ENCODE results near the gene OFD1.
A peak's percentile ranks its signal among the peaks of the same experiment; 100 is the strongest.

OFD1 gene

GRCh38 chrX:13691841-13692371 is 42.6 kb upstream of the OFD1 start:
- Histone ChIP-seq H3K4me3 (ENCODE audit: low read length) (no peak overlapping the region), H3K27me3 (ENCODE audit: low read depth, low read length) (no peaks in the 10 kb centered on the region), H3K4me2 (ENCODE audit: low read length) (0 out of 2 replicates have a peak overlapping the region, but pooled peaks have one; percentile 2), H3K79me2 (ENCODE audit: low read length) (peaks cover 81% of the 10 kb centered on the region), H3K4me1 (ENCODE audit: low read length) (peaks cover 63% of the 10 kb centered on the region), H2AFZ (ENCODE audit: low read depth, low read length) (no peak overlapping the region), H3K36me3 (replicated peaks; ENCODE audit: low read depth, low read length) (peaks cover 2% of the 10 kb centered on the region), H4K20me1 (ENCODE audit: insufficient read depth, low read length) (peaks cover 46% of the 10 kb centered on the region), H3K27ac (ENCODE audit: low read length) (no peak overlapping the region), H3K9ac (ENCODE audit: low read length) (no peak overlapping the region), H3K9me3 (ENCODE audit: insufficient read depth, low read length) (no peaks in the 10 kb centered on the region)
- no peak for TF ChIP-seq EZH2phosphoT487 (IDR thresholded peaks at IDR 0.05; ENCODE audit: low read depth)
- no peak for TF ChIP-seq CTCF (IDR thresholded peaks at IDR 0.05; ENCODE audit: low read depth, low read length)

DNA sequence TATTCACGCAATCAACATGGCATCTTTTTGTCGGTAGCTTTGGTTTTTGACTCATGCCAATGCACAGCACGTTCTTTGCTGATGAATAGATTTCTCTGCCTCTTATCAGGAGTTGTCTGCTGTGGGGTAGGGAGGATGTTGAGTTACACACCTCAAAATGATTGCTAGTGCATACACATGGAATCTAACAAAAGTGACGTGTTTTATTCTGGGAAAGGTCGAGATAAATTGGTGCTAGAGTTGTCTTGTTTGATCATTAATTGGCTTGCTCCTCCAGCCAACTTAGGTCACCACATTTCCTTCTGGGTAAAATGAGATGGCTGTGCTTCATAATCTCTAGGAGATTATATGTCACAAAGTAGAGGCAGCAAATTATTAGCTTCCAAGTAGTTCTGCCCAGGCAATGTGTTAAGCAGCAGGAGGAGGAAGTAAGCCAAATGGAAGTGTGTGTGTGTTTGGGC is 41.7 kb upstream of the OFD1 start:
- Histone ChIP-seq H3K4me2 (ENCODE audit: low read length) (peak overlapping the region; percentile 56), H3K36me3 (replicated peaks; ENCODE audit: low read depth, low read length) (peaks cover 2% of the 10 kb centered on the region), H2AFZ (ENCODE audit: low read depth, low read length) (no peak overlapping the region), H3K4me1 (ENCODE audit: low read length) (peaks cover 63% of the 10 kb centered on the region), H3K27ac (ENCODE audit: low read length) (no peak overlapping the region), H4K20me1 (ENCODE audit: insufficient read depth, low read length) (peaks cover 51% of the 10 kb centered on the region), H3K4me3 (ENCODE audit: low read length) (peak overlapping the region; percentile 25; the same call in 1 of the 2 replicates), H3K27me3 (ENCODE audit: low read depth, low read length) (no peaks in the 10 kb centered on the region), H3K79me2 (ENCODE audit: low read length) (peaks cover 87% of the 10 kb centered on the region), H3K9me3 (ENCODE audit: insufficient read depth, low read length) (no peaks in the 10 kb centered on the region), H3K9ac (ENCODE audit: low read length) (no peak overlapping the region)
- TF ChIP-seq CTCF (IDR thresholded peaks at IDR 0.05; ENCODE audit: low read depth, low read length) (no peak), EZH2phosphoT487 (IDR thresholded peaks at IDR 0.05; ENCODE audit: low read depth) (no peak)

GRCh38 chrX:13693341-13693961 is 41.1 kb upstream of the OFD1 start:
- Histone ChIP-seq H3K9me3 (ENCODE audit: insufficient read depth, low read length) (no peaks in the 10 kb centered on the region), H3K27me3 (ENCODE audit: low read depth, low read length) (no peaks in the 10 kb centered on the region), H3K36me3 (replicated peaks; ENCODE audit: low read depth, low read length) (peaks cover 2% of the 10 kb centered on the region), H3K4me1 (ENCODE audit: low read length) (peaks cover 62% of the 10 kb centered on the region), H3K9ac (ENCODE audit: low read length) (peak overlapping the region; percentile 28; the same call in 1 of the 2 replicates), H3K4me3 (ENCODE audit: low read length) (peak overlapping the region; percentile 25; the same call in 1 of the 2 replicates), H3K4me2 (ENCODE audit: low read length) (peak overlapping the region; percentile 56), H3K79me2 (ENCODE audit: low read length) (peaks cover 93% of the 10 kb centered on the region), H3K27ac (ENCODE audit: low read length) (peak overlapping the region; percentile 18; the same call in 1 of the 2 replicates), H4K20me1 (ENCODE audit: insufficient read depth, low read length) (peaks cover 51% of the 10 kb centered on the region), H2AFZ (ENCODE audit: low read depth, low read length) (no peak overlapping the region)
- TF ChIP-seq CTCF (IDR thresholded peaks at IDR 0.05; ENCODE audit: low read depth, low read length) (no peak), EZH2phosphoT487 (IDR thresholded peaks at IDR 0.05; ENCODE audit: low read depth) (no peak)

DNA sequence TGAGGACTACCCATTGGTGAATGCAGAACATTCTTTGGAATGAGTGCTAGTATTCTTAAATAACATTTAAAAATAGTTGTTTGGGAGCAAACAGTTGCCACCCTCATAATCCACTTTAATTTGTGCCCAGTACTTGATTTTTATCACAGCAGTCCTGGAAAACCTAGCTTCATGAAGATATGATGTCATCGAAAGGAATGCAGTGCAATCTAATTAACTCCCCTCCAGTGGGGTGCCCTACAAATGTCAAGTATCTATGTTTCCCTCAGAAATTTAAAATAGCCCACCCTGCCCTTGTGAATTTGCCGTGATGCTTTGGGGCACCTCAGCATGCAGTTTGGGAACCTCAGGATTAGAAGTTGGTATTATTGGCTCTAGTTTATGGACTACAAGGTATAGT is 40.2 kb upstream of the OFD1 start:
- Histone ChIP-seq H4K20me1 (ENCODE audit: insufficient read depth, low read length) (peaks cover 51% of the 10 kb centered on the region), H2AFZ (ENCODE audit: low read depth, low read length) (no peak overlapping the region), H3K36me3 (replicated peaks; ENCODE audit: low read depth, low read length) (peaks cover 2% of the 10 kb centered on the region), H3K4me2 (ENCODE audit: low read length) (no peak overlapping the region), H3K27ac (ENCODE audit: low read length) (no peak overlapping the region), H3K79me2 (ENCODE audit: low read length) (peaks cover 96% of the 10 kb centered on the region), H3K4me1 (ENCODE audit: low read length) (peaks cover 70% of the 10 kb centered on the region), H3K9me3 (ENCODE audit: insufficient read depth, low read length) (no peaks in the 10 kb centered on the region), H3K9ac (ENCODE audit: low read length) (no peak overlapping the region), H3K27me3 (ENCODE audit: low read depth, low read length) (no peaks in the 10 kb centered on the region), H3K4me3 (ENCODE audit: low read length) (no peak overlapping the region)
- TF ChIP-seq CTCF (IDR thresholded peaks at IDR 0.05; ENCODE audit: low read depth, low read length) (no peak), EZH2phosphoT487 (IDR thresholded peaks at IDR 0.05; ENCODE audit: low read depth) (no peak)
